GM12878 (cell line): Measurements from ENCODE around the gene CAMP. TPM values are rescaled to one million over a fixed set of nuclear protein-coding genes. Genes with fewer than 3 reads are reported as not detected.
A peak's percentile ranks its signal among the peaks of the same experiment; 100 is the strongest.

Source experiments
- ATAC-seq: fragments of 200-7000 bp; cut with Tn5 transposase; 3 replicates; pipeline ENCODE4 v1.9.1; 2020; ENCODE audit warnings: mild to moderate bottlenecking, moderate library complexity
- BruUV-seq: library from RNA; stranded (reverse); fragments of 400-500 nt; replicated peaks from 2 replicates; lab custom pipeline; 2021; lab: Mats Ljungman, UMichigan
- CTCF ChIA-PET: fragments of 300-600 bp; sonication (Branson Sonifier 250); formaldehyde crosslinking; extraction: SDS; loops from one replicate; lab custom pipeline; 2021; ENCODE audit warnings: inconsistent platforms; lab: Yijun Ruan, JAX
- POLR2A ChIA-PET: fragments of 350-600 bp; formaldehyde crosslinking; extraction: SDS; loops from one replicate; lab custom pipeline; 2021; ENCODE audit warnings: inconsistent platforms; lab: Charles Lee
- RAD21 ChIA-PET: fragments of 300-600 bp; sonication (Branson Sonifier 250); formaldehyde crosslinking; loops from one replicate; lab custom pipeline; 2023; ENCODE audit warnings: antibody characterized with exemption; ENCODE audit not compliant: unreplicated experiment; lab: Charles Lee
- SMC1A ChIA-PET: fragments of 300-600 bp; sonication (Branson Sonifier 250); formaldehyde crosslinking; loops from one replicate; lab custom pipeline; 2023; ENCODE audit not compliant: unreplicated experiment, uncharacterized antibody; lab: Charles Lee
- DNase-seq: peaks from one replicate; pipeline ENCODE4 v3.0.0-alpha.2; 2011; ENCODE audit warnings: low read depth, low spot score
- FAIRE-seq: peaks from 3 replicates; lab custom pipeline; 2011; peaks lifted over from hg19 to GRCh38; lab: Jason Lieb, UNC
- H2AFZ ChIP-seq: 2 replicates; pipeline ENCODE4 v1.6.0; 2011; ENCODE audit warnings: low read depth, low read length, control low read depth; ENCODE audit not compliant: control insufficient read depth
- H3K27ac ChIP-seq: 2 replicates; pipeline ENCODE4 v1.5.1; 2011; ENCODE audit warnings: control low read depth; ENCODE audit not compliant: control insufficient read depth, insufficient read depth
- H3K27me3 ChIP-seq, 2 experiments: replicated peaks in 1 of 2; 2 replicates each; pipeline versions ENCODE4 v1.6.0 to v1.6.1; 2011; ENCODE audit warnings: low read length in 1 of 2; ENCODE audit not compliant: control insufficient read depth in 2 of 2, insufficient read depth in 2 of 2
- H3K36me3 ChIP-seq, 2 experiments: 2 replicates each; pipeline ENCODE4 v1.5.1; 2011; ENCODE audit warnings: low read length in 1 of 2; ENCODE audit not compliant: control insufficient read depth in 2 of 2, insufficient read depth in 2 of 2
- H3K4me1 ChIP-seq: 2 replicates; pipeline ENCODE4 v1.6.1; 2011; ENCODE audit warnings: mild to moderate bottlenecking, low read length, moderate library complexity, mixed read lengths; ENCODE audit not compliant: control insufficient read depth, insufficient read depth
- H3K4me2 ChIP-seq: 2 replicates; pipeline ENCODE4 v1.6.0; 2011; ENCODE audit warnings: control low read depth; ENCODE audit not compliant: control insufficient read depth, insufficient read depth
- H3K4me3 ChIP-seq: fragments of 200-600 bp; sonication (generic); 2 replicates; pipeline ENCODE4 v1.5.1; 2016
- H3K79me2 ChIP-seq: 2 replicates; pipeline ENCODE4 v1.6.0; 2011; ENCODE audit warnings: low read length; ENCODE audit not compliant: control insufficient read depth, insufficient read depth
- H3K9ac ChIP-seq: 2 replicates; pipeline ENCODE4 v1.8.0; 2011; ENCODE audit warnings: low read length, control low read depth, mixed read lengths; ENCODE audit not compliant: control insufficient read depth, insufficient read depth
- H3K9me3 ChIP-seq: replicated peaks from 3 replicates; pipeline ENCODE4 v1.5.1; 2011; ENCODE audit warnings: mild to moderate bottlenecking, low read length; ENCODE audit not compliant: control insufficient read depth, insufficient read depth
- H4K20me1 ChIP-seq: 2 replicates; pipeline ENCODE4 v1.6.0; 2011; ENCODE audit not compliant: control insufficient read depth, insufficient read depth
- CREB1 ChIP-seq: IDR thresholded peaks from 2 replicates; pipeline ENCODE4 v1.6.1; 2012; ENCODE audit warnings: low read depth, mild to moderate bottlenecking, inconsistent platforms
- CREM ChIP-seq: IDR thresholded peaks from 2 replicates; pipeline ENCODE4 v1.6.1; 2014; ENCODE audit warnings: antibody characterized with exemption, low read depth
- DPF2 ChIP-seq: fragments of 450-650 bp; IDR thresholded peaks from 2 replicates; pipeline ENCODE4 v1.6.1; 2017; ENCODE audit warnings: mild to moderate bottlenecking
- HDAC6 ChIP-seq: fragments of 200-600 bp; sonication (generic); IDR thresholded peaks from one replicate; pipeline ENCODE4 v1.8.0; 2017; ENCODE audit warnings: antibody characterized with exemption; ENCODE audit not compliant: unreplicated experiment
- JUNB ChIP-seq: IDR thresholded peaks from 2 replicates; pipeline ENCODE4 v1.6.1; 2016; ENCODE audit warnings: antibody characterized with exemption, mild to moderate bottlenecking
- PML ChIP-seq: IDR thresholded peaks from 2 replicates; pipeline ENCODE4 v1.6.1; 2012; ENCODE audit warnings: low read length, inconsistent platforms
- RCOR1 ChIP-seq: conservative IDR thresholded peaks from 2 replicates; pipeline ENCODE4 v1.6.1; 2012; ENCODE audit warnings: low read depth, low read length, improper control_type of control experiment
- REST ChIP-seq: IDR thresholded peaks from 2 replicates; pipeline ENCODE4 v1.6.1; 2012; ENCODE audit warnings: mild to moderate bottlenecking, low read depth, low read length
- RFX5 ChIP-seq: IDR thresholded peaks from 2 replicates; pipeline ENCODE4 v1.6.1; 2011; ENCODE audit warnings: low read depth, low read length, improper control_type of control experiment
- SKIL ChIP-seq: fragments of 450-650 bp; IDR thresholded peaks from 2 replicates; pipeline ENCODE4 v1.6.1; 2017; ENCODE audit warnings: mild to moderate bottlenecking, low read depth, inconsistent platforms; ENCODE audit not compliant: poor library complexity, severe bottlenecking
- SMAD5 ChIP-seq: IDR thresholded peaks from 2 replicates; pipeline ENCODE4 v1.6.1; 2016; ENCODE audit warnings: antibody characterized with exemption, low read depth
- SP1 ChIP-seq: IDR thresholded peaks from one replicate; pipeline ENCODE4 v1.6.1; 2011; ENCODE audit warnings: low read depth, low read length
- SPI1 ChIP-seq: IDR thresholded peaks from 2 replicates; pipeline ENCODE4 v1.6.1; 2011; ENCODE audit warnings: low read depth, mild to moderate bottlenecking, low read length, moderate library complexity, borderline replicate concordance; ENCODE audit not compliant: insufficient read depth
- SREBF2 ChIP-seq: IDR thresholded peaks from 2 replicates; pipeline ENCODE4 v1.6.1; 2012; ENCODE audit warnings: mild to moderate bottlenecking, low read length
- TCF7 ChIP-seq: IDR thresholded peaks from 2 replicates; pipeline ENCODE4 v1.6.1; 2014; ENCODE audit warnings: antibody characterized with exemption, borderline replicate concordance
- YBX1 ChIP-seq: fragments of 450-650 bp; IDR thresholded peaks from 2 replicates; pipeline ENCODE4 v1.6.1; 2016; ENCODE audit warnings: antibody characterized with exemption
- ZBTB4 ChIP-seq: fragments of 450-650 bp; formaldehyde crosslinking; IDR thresholded peaks from 2 replicates; pipeline ENCODE4 v1.4.0; 2022; ENCODE audit warnings: mild to moderate bottlenecking, moderate library complexity
- WGBS: methylation state at CpG from one replicate; pipeline ENCODE4 v1.1.6; 2016; ENCODE audit warnings: low lambda C conversion rate; ENCODE audit not compliant: insufficient replicate concordance, insufficient coverage; ENCODE audit errors: missing lambda C conversion rate; 5-methylcytosine and 5-hydroxymethylcytosine counted together
- in situ Hi-C: fragments of 300-500 bp; cut with MboI; formaldehyde crosslinking; loops from 9 replicates; pipeline ENCODE4 v1.14.3; 2018; ENCODE audit warnings: mixed read lengths
- intact Hi-C: fragments of 100-400 bp; cut with micrococcal nuclease; formaldehyde crosslinking; loops from one replicate; pipeline ENCODE4 v1.14.2; 2022; ENCODE audit not compliant: unreplicated experiment
- polyA plus RNA-seq, 11 experiments: library from polyadenylated mRNA; depleted of rRNA in 4 of 11; unstranded in 6 of 11; stranded (reverse) in 5 of 11; fragments of >200 nt; fragmentation: Nextera tagmentation in 4 of 11; fragmentation: Illumina TruSeq in 1 of 11; extraction: Ambion mirVana in 4 of 11; extraction: Trizol in 1 of 11; gene quantifications; 1 replicate in 1 of 11; 2 replicates in 10 of 11; pipeline versions ENCODE4 v1.2.1 to v1.2.3, GENCODE V29; 2011 to 2016; ENCODE audit warnings: inconsistent platforms in 2 of 11, missing spikeins in 2 of 11, low read depth in 1 of 11
- total RNA-seq, 4 experiments: library from RNA; depleted of rRNA in 3 of 4; stranded (reverse); fragments of >200 nt in 3 of 4; fragmentation: Illumina TruSeq in 1 of 4; extraction: Trizol in 1 of 4; gene quantifications; 2 replicates each; pipeline versions ENCODE4 v1.2.1 to v1.2.3, GENCODE V29; 2013 to 2021

CAMP gene
- total and polyA plus RNA-seq, 10 of the 15 experiments (the other 5 are each of a cell fraction or from before 2014, with no cell fraction given): 0.76 to 34.3 (median 7.6) TPM

- Histone ChIP-seq H3K36me3 (no peaks in the 10 kb centered on the region), H3K9ac (no peak overlapping the region), H3K4me1 (peaks cover 74% of the 10 kb centered on the region), H3K4me3 (no peak overlapping the region; the same call in 1 of the 2 replicates), H3K4me2 (peak overlapping the region; percentile 68), H3K79me2 (no peaks in the 10 kb centered on the region), H3K27me3 (no peaks in the 10 kb centered on the region), H2AFZ (no peak overlapping the region; the same call in 1 of the 2 replicates), H3K27ac (peak overlapping the region; percentile 35), H4K20me1 (no peaks in the 10 kb centered on the region), H3K9me3 (no peaks in the 10 kb centered on the region; the same call in 2 of the 3 replicates)
- CTCF ChIA-PET: interaction anchor here (1.2 to 16.5 kb wide), 3 partner anchors 32 to 208 kb away, joined by 3 to 267 read pairs (median 9); no protein-coding TSS in a partner anchor
- RAD21 ChIA-PET: interaction anchor here (1.1 to 2.6 kb wide), 4 partner anchors 32 to 209 kb away, joined by 3 to 10 read pairs (median 4); no protein-coding TSS in a partner anchor
- WGBS: 0% methylated on average over 3 of the region's 3 CpGs
- DNase-seq: no peak
- 0 out of 3 replicates have a peak, but pooled peaks have one; percentile 10 for ATAC-seq
- intact Hi-C loops: no loop called here
- no TSS peak for BruUV-seq
- in situ Hi-C loops: no loop called here
- SMC1A ChIA-PET: interaction anchor here (3.0 kb wide), 1 partner anchor 210 kb away, joined by 15 read pairs; no protein-coding TSS in a partner anchor
- POLR2A ChIA-PET: interaction anchor here (1.5 kb wide), 1 partner anchor 14 kb away, joined by 6 read pairs; the partner anchor contains the start of gene ZNF589
- FAIRE-seq: no peak
- no peak for TF ChIP-seq YBX1
- no peak for TF ChIP-seq SKIL
- no peak for TF ChIP-seq ZBTB4 (CRISPR knock-in tag)
- TF ChIP-seq PML: no peak
- TF ChIP-seq SP1: no peak
- TF ChIP-seq SREBF2: no peak
- TF ChIP-seq TCF7: no peak
- TF ChIP-seq REST: no peak
- TF ChIP-seq SPI1: peak; percentile 77
- TF ChIP-seq RCOR1: no peak
- TF ChIP-seq SMAD5: no peak
- no peak for TF ChIP-seq CREB1
- TF ChIP-seq DPF2: 0 out of 2 replicates have a peak, but pooled peaks have one; percentile 37
- 0 out of 2 replicates have a peak, but pooled peaks have one; percentile 13 for TF ChIP-seq CREM
- TF ChIP-seq RFX5: no peak
- no peak for TF ChIP-seq HDAC6
- no peak for TF ChIP-seq JUNB
Observed at GRCh38 chr3:48226939-48227338, 3.6 kb downstream of the CAMP start.
